Endothelial cell (in vitro differentiated cells): ENCODE data around the gene ZBBX. TPM values are rescaled to one million over a fixed set of nuclear protein-coding genes. Genes with fewer than 3 reads are reported as not detected.

Experiments used
- DNase-seq: peaks from one replicate; pipeline ENCODE4 v3.0.0; 2021; ENCODE audit warnings: low spot score
- H3K27ac Mint-ChIP-seq: one replicate; pipeline ENCODE4 v1.8.0; 2021; ENCODE audit warnings: mixed read lengths, inconsistent platforms; ENCODE audit not compliant: unreplicated experiment
- H3K27me3 Mint-ChIP-seq: one replicate; pipeline ENCODE4 v1.8.0; 2021; ENCODE audit warnings: mild to moderate bottlenecking, moderate library complexity, mixed read lengths, inconsistent platforms; ENCODE audit not compliant: unreplicated experiment
- H3K36me3 Mint-ChIP-seq: one replicate; pipeline ENCODE4 v1.8.0; 2021; ENCODE audit warnings: mild to moderate bottlenecking, low read depth, mixed read lengths, inconsistent platforms; ENCODE audit not compliant: unreplicated experiment
- H3K4me1 Mint-ChIP-seq: one replicate; pipeline ENCODE4 v1.8.0; 2021; ENCODE audit warnings: mild to moderate bottlenecking, mixed read lengths, inconsistent platforms; ENCODE audit not compliant: unreplicated experiment
- H3K4me3 Mint-ChIP-seq: one replicate; pipeline ENCODE4 v1.8.0; 2021; ENCODE audit warnings: mild to moderate bottlenecking, mixed read lengths, inconsistent platforms; ENCODE audit not compliant: unreplicated experiment
- H3K9me3 Mint-ChIP-seq: one replicate; pipeline ENCODE4 v1.8.0; 2021; ENCODE audit warnings: mixed read lengths, inconsistent platforms; ENCODE audit not compliant: unreplicated experiment
- total RNA-seq: library from RNA; stranded (reverse); fragmentation: NEBNext Ultra II Directional; extraction: Animal tissue kit (Norgen Biotek cat#: 25700); gene quantifications from one replicate; pipeline ENCODE4 v1.2.1, GENCODE V29; 2021; ENCODE audit not compliant: unreplicated experiment
- TF ChIP-seq, protein P1 (sequence below): fragments of 200-600 bp; sonication (generic); IDR thresholded peaks from one replicate; pipeline ENCODE4 v1.5.0; 2021; ENCODE audit warnings: antibody characterized with exemption; ENCODE audit not compliant: unreplicated experiment

Gene ZBBX
- total RNA-seq, 1 donor from 2014 or later = 3.2 TPM

DNA sequence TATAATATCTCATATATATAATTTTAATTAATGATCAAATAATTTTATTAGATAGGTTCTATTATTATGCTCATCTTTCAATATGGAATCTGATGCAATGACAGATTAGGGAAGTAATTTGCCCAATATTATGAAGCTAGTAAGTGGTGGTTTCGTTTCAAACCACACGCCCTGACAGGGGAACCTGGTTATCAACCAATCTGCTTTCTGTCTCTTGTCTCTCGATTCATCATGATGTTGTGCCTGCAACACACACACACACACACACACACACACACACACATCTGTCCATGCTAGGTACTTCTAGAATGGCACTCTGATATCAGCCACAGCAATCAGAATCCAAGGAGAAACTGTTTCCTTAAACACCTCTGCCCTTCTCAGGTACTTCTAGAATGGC is 128.4 kb downstream of the ZBBX start:
- Mint-ChIP-seq H3K4me1 (peaks cover 8% of the 10 kb centered on the region), H3K27me3 (peaks cover 2% of the 10 kb centered on the region), H3K27ac (no peak overlapping the region), H3K4me3 (no peak overlapping the region), H3K9me3 (no peaks in the 10 kb centered on the region), H3K36me3 (no peaks in the 10 kb centered on the region)
- DNase-seq = no peak
- TF ChIP-seq, protein P1, sequence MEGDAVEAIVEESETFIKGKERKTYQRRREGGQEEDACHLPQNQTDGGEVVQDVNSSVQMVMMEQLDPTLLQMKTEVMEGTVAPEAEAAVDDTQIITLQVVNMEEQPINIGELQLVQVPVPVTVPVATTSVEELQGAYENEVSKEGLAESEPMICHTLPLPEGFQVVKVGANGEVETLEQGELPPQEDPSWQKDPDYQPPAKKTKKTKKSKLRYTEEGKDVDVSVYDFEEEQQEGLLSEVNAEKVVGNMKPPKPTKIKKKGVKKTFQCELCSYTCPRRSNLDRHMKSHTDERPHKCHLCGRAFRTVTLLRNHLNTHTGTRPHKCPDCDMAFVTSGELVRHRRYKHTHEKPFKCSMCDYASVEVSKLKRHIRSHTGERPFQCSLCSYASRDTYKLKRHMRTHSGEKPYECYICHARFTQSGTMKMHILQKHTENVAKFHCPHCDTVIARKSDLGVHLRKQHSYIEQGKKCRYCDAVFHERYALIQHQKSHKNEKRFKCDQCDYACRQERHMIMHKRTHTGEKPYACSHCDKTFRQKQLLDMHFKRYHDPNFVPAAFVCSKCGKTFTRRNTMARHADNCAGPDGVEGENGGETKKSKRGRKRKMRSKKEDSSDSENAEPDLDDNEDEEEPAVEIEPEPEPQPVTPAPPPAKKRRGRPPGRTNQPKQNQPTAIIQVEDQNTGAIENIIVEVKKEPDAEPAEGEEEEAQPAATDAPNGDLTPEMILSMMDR = no peak

DNA sequence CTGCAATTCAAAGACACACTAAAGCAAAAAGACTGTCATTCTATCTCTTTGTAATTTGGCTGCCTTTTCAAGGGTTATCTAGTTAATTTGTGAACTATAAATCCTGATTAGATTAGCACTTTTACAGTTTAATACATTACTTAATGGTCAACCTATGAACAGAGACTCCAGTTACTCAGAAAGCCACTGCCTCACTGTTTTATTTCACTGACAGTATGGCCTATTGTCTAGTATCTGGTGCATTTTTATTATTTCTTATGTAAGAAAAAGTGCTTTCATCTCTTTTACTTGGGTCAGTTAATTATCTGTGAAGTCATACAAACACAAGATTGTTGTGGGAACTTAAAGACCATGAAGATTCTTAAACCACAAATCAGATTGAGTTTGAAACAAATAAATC is 133.8 kb downstream of the ZBBX start:
- TF ChIP-seq, protein P1 = no peak
- Mint-ChIP-seq H3K9me3 (no peaks in the 10 kb centered on the region), H3K27me3 (peaks cover 2% of the 10 kb centered on the region), H3K27ac (no peak overlapping the region), H3K4me3 (no peak overlapping the region), H3K4me1 (no peaks in the 10 kb centered on the region), H3K36me3 (no peaks in the 10 kb centered on the region)
- no peak for DNase-seq

DNA sequence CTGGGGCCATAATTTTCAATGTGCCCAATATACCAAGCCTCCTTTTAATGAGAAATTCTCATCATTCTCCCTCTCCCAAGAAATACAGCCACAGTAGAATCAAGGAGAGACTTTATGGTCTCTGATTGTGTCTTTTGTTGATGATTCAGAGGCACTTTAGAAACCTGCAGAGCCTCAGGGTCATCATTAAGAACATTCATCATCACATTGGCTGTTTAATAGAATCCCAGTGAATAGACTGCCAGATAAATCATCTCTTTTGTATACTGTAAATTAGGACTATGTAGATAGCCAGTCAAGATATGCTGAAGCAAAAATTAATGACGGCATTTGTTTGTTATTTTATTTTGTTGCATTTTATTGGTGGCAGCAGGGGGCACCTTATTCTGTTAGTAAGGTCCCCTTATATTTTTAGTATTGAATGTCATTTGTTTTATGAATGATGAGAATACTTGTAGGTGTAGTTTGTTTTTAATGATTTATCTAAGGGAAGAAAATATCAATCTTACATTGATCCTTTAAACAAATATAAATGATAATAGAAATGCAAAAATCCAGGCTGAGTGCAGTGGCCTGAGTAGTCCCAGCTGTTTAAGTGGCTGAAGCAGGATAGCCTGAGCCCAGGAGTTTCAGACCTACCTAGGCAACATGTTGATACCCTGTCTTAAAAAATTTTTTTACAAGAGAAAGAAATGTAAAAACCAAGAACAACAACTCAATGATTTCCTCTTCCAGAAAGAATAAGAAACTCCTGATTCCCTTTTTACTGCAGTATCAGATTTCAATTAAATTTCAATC is 138.8 kb downstream of the ZBBX start:
- Mint-ChIP-seq H3K36me3 (no peaks in the 10 kb centered on the region), H3K4me3 (no peak overlapping the region), H3K27ac (no peak overlapping the region), H3K4me1 (no peaks in the 10 kb centered on the region), H3K27me3 (no peaks in the 10 kb centered on the region), H3K9me3 (no peaks in the 10 kb centered on the region)
- TF ChIP-seq, protein P1 = no peak
- no peak for DNase-seq

DNA sequence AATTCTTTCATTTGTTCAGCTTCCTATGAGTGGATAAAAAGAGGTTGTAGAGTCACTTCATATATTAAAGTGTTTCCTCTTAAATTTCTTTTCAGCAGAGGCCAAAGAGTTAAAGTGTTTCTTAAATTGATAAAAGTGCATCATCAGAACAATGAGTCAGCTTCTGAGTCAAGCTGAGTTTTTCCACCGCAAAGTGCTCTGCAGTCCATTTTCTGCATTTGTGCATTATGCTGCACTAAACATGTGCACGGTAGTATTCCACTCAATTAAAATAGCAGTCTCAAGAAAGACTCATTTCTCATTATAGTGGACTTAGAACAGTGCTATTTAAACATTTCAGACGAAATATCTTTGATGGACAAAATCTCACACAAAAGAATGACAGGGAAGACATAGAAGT is 152.0 kb downstream of the ZBBX start:
- Mint-ChIP-seq H3K27ac (no peak overlapping the region), H3K9me3 (no peaks in the 10 kb centered on the region), H3K4me1 (no peaks in the 10 kb centered on the region), H3K36me3 (no peaks in the 10 kb centered on the region), H3K27me3 (no peaks in the 10 kb centered on the region), H3K4me3 (no peak overlapping the region)
- TF ChIP-seq, protein P1 = no peak
- no peak for DNase-seq

DNA sequence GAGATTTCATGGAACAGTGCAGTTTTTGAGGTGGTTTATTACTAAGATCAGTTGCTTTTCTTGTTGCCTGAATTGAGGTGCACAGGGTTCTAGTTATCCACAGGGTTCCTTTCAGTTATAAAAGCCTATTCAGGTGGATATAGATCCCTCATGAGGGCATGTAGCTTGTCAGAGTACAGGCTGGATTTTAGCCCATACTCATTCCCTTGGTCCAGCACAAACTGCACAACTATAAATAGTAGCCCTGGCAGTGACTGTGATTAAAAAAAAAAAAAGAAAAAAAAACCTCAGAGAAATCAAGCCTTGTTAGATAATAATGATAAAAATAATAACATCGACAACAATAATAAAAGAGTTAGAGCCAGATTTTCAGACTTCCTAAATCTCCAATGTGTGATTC is 154.3 kb downstream of the ZBBX start:
- H3K4me3 Mint-ChIP-seq = no peak overlapping the region
- TF ChIP-seq, protein P1 = no peak
- no peak overlapping the region for H3K27ac Mint-ChIP-seq
- no peaks in the 10 kb centered on the region for H3K9me3 Mint-ChIP-seq
- no peaks in the 10 kb centered on the region for H3K27me3 Mint-ChIP-seq
- no peak for DNase-seq
- no peaks in the 10 kb centered on the region for H3K4me1 Mint-ChIP-seq
- no peaks in the 10 kb centered on the region for H3K36me3 Mint-ChIP-seq
